ENCODE data around the gene KIF21B.

The KIF21B gene

DNA sequence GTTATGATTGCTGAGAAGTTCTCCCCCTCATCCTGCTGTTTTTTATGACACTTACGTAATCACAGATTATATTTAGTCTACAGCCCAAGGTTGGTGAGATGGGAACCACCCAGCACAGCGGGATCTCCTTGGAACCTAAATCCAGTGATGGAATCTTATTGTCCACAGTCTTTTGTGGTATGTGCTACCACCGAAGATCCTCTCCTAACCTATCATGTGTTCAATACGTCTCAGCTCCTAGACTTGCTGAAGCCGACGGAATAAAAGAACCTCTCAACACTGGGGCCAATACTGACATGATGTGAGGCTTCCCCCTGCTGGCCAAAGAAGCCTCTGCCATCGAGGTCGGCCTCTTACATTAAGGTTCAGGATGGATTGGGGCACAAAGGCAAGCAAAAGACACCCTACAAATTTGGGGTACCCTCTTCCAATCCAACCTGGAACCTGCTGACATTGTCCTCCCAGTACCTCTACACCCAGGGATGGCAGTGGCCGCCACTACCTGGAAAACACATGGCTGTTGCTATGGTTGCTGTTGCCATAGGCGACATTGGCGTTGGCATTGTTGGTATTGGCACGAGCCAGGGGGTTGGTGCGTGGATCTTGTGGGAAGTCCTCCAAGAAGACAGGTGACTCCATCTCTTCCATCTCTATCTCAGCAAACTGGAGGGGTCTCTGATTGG lies 19.4 kb upstream of the KIF21B start:
- H3K27me3 ChIP-seq (ENCODE audit: control insufficient read depth, insufficient read depth, low read length), result no peaks in the 10 kb centered on the region
- H3K9ac ChIP-seq (ENCODE audit: low read length), result no peak overlapping the region
- no peak overlapping the region for H3K27ac ChIP-seq (ENCODE audit: low read length)
- H3K4me3 ChIP-seq (ENCODE audit: low read length), result no peak overlapping the region
- no peaks in the 10 kb centered on the region for H3K36me3 ChIP-seq (ENCODE audit: control insufficient read depth, low read depth, low read length)
- no peaks in the 10 kb centered on the region for H3K4me1 ChIP-seq (ENCODE audit: control insufficient read depth, low read depth, low read length)
- H3K9me3 ChIP-seq (ENCODE audit: control insufficient read depth, low read depth, low read length), result no peaks in the 10 kb centered on the region

DNA sequence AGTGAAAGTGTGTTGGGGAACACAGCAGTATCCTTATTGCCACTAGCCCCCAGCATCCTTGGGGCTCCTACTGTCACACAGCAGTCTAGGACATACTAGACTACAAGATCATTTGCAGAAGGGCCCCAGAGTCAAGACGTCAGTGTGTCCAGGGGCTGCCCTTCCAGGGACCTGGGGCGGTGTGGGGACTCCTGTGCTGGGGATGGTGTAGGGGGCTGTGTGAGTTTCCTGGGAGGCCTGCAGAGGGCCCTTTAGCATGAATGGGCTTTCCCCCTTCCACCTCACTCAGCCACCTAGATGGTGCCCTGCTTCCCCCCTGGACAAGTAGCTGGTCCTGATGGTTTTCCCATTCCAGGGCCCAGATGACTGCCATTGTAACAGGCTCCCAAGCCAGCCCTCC lies 17.5 kb upstream of the KIF21B start:
- Histone ChIP-seq H3K27me3 (ENCODE audit: control insufficient read depth, insufficient read depth, low read length) (no peaks in the 10 kb centered on the region), H3K36me3 (ENCODE audit: control insufficient read depth, low read depth, low read length) (no peaks in the 10 kb centered on the region), H3K4me3 (ENCODE audit: low read length) (no peak overlapping the region), H3K4me1 (ENCODE audit: control insufficient read depth, low read depth, low read length) (no peaks in the 10 kb centered on the region), H3K27ac (ENCODE audit: low read length) (no peak overlapping the region), H3K9me3 (ENCODE audit: control insufficient read depth, low read depth, low read length) (no peaks in the 10 kb centered on the region), H3K9ac (ENCODE audit: low read length) (no peak overlapping the region)

DNA sequence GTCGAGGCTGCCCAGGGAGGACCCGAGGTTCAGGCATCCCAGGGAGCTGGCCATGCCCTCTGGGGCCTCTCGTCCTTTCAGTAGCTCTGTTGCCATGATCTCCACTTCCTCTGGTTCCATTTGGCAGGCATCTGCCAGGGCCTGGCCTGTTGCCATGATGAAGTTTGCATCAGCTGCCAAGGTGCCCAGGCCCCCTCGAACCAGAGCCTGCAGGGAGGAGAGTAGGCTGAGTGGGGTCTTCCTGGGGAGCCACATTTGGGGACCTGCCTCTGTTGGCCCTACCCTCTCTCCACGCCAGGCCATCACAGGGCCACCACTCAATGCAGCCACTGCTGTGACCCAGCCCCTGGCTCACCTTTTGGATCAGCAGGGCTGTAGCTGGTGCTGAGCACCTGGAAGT lies 16.4 kb upstream of the KIF21B start:
- Histone ChIP-seq H3K9ac (ENCODE audit: low read length) (no peak overlapping the region), H3K27me3 (ENCODE audit: control insufficient read depth, insufficient read depth, low read length) (no peaks in the 10 kb centered on the region), H3K4me1 (ENCODE audit: control insufficient read depth, low read depth, low read length) (no peaks in the 10 kb centered on the region), H3K36me3 (ENCODE audit: control insufficient read depth, low read depth, low read length) (no peaks in the 10 kb centered on the region), H3K27ac (ENCODE audit: low read length) (no peak overlapping the region), H3K9me3 (ENCODE audit: control insufficient read depth, low read depth, low read length) (no peaks in the 10 kb centered on the region), H3K4me3 (ENCODE audit: low read length) (no peak overlapping the region)

DNA sequence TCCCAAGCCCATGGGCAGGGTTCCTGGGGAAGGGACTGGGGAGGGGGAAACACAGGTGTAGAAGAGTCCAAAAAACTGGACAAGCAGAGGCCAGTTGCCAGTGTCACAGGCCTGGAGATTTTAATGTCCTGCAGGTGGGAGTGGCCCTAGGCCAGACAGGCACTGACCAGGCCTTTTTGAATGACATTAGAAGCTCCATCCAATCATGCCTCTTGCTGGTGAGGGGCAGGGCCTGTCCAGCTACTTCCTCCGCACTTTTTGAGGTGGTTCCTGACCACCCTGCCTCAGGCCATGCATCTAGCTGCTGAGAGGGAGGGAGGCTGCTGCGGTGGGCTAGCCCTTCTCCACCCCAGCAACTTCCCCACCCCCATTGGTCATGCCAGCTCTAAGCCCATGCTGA lies 15.9 kb upstream of the KIF21B start:
- H3K9me3 ChIP-seq (ENCODE audit: control insufficient read depth, low read depth, low read length), result no peaks in the 10 kb centered on the region

DNA sequence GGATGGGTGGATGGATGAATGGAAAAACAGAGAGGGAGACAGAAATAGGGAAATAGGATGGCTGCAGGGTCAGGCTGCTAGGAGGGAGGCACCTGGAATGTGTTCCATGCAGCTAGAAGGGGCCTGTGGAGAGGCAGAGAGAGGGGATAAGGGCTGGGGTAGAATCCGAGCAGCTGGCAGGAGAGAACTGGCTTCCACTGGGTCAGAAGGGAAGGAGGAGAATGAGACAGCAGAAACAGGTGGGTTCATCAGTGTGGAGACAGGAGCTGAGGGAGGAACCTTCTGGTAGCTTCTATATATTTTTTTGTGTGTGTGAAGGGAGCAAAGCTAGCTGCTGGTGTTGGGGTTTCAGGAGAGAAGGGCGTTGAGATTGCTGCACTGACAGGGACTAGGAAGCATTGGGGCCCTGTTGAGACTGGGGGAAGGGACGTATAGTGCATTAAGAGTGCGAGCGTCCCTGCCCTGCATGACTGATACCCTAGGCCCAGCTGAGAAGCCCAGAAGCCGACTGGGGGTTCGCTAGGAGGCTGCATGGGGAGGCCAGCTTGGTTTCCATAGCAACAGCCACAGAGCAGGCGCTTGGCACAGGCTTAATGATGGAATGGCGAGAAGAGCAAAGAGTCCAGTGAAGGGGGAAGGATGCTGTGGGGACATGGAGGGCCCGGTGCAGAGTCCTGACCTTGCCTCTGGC lies 14.8 kb upstream of the KIF21B start:
- Histone ChIP-seq H3K9me3 (ENCODE audit: control insufficient read depth, low read depth, low read length) (no peaks in the 10 kb centered on the region), H3K4me1 (ENCODE audit: control insufficient read depth, low read depth, low read length) (no peaks in the 10 kb centered on the region), H3K4me3 (ENCODE audit: low read length) (no peak overlapping the region), H3K27ac (ENCODE audit: low read length) (no peak overlapping the region), H3K36me3 (ENCODE audit: control insufficient read depth, low read depth, low read length) (no peaks in the 10 kb centered on the region), H3K9ac (ENCODE audit: low read length) (no peak overlapping the region), H3K27me3 (ENCODE audit: control insufficient read depth, insufficient read depth, low read length) (no peaks in the 10 kb centered on the region)

More for the DNA sequence above, 15.9 kb upstream of the KIF21B start:
- H3K27ac ChIP-seq (ENCODE audit: low read length), result no peak overlapping the region
- no peaks in the 10 kb centered on the region for H3K4me1 ChIP-seq (ENCODE audit: control insufficient read depth, low read depth, low read length)
- no peaks in the 10 kb centered on the region for H3K27me3 ChIP-seq (ENCODE audit: control insufficient read depth, insufficient read depth, low read length)
- no peak overlapping the region for H3K9ac ChIP-seq (ENCODE audit: low read length)
- H3K4me3 ChIP-seq (ENCODE audit: low read length), result no peak overlapping the region
- no peaks in the 10 kb centered on the region for H3K36me3 ChIP-seq (ENCODE audit: control insufficient read depth, low read depth, low read length)

DNA sequence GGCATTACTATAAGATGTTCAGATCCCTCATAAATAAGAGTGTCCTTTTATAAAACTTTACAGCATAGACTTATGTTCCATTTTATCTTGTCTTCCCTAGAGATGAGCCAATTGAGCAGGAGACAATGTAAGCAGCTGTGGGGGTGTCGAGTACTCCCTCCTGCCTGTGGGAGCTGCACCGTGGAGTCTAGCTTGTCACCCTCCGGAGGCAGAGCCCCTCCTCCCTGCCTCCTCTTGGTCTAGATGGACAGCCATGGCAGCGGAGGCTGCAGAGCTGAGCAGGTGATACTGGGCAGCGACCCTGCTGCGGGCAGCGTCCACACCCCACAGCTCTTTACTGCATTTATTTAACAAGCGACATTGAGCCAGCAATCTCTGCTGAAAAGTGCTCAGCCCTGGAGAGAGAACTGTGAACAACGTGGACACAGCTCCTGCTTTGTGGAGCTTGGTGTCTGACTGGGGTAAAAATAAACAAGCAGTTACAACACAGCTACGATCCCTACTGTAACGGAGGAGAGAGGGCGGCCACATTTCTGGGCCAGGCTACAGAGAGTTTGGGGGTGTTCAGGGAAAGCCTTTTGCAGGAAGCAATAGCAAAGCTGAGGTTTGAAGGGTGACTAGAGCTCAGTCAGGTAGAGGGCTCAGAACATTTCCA lies 12.8 kb upstream of the KIF21B start:
- no peaks in the 10 kb centered on the region for H3K4me1 ChIP-seq (ENCODE audit: control insufficient read depth, low read depth, low read length)
- H3K36me3 ChIP-seq (ENCODE audit: control insufficient read depth, low read depth, low read length), result no peaks in the 10 kb centered on the region
- no peaks in the 10 kb centered on the region for H3K9me3 ChIP-seq (ENCODE audit: control insufficient read depth, low read depth, low read length)
- no peaks in the 10 kb centered on the region for H3K27me3 ChIP-seq (ENCODE audit: control insufficient read depth, insufficient read depth, low read length)
- H3K9ac ChIP-seq (ENCODE audit: low read length), result no peak overlapping the region
- no peak overlapping the region for H3K4me3 ChIP-seq (ENCODE audit: low read length)
- H3K27ac ChIP-seq (ENCODE audit: low read length), result no peak overlapping the region

DNA sequence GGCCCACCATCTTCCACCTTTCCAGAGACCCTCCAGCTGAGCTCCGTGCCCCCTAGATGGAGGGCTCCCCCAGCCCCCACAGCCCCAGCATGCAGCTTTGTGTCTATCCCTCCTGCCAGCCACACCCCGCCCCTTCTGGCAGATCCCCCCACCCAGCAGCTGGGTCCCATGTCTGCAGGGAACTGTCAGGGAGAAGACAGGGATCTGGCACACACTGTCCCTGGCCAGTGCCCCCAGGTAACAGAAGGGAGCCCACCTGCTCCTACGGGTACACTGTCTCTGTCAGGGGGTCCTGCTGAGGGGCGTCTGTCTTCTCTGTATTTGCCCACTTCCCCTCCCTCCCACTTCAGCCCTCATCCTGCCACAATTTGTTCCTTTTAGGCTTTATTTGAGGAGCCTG lies 11.2 kb upstream of the KIF21B start:
- H3K36me3 ChIP-seq (ENCODE audit: control insufficient read depth, low read depth, low read length), result no peaks in the 10 kb centered on the region
- no peak overlapping the region for H3K9ac ChIP-seq (ENCODE audit: low read length)
- H3K27ac ChIP-seq (ENCODE audit: low read length), result no peak overlapping the region
- H3K4me3 ChIP-seq (ENCODE audit: low read length), result no peak overlapping the region
- no peaks in the 10 kb centered on the region for H3K27me3 ChIP-seq (ENCODE audit: control insufficient read depth, insufficient read depth, low read length)
- H3K4me1 ChIP-seq (ENCODE audit: control insufficient read depth, low read depth, low read length), result no peaks in the 10 kb centered on the region
- H3K9me3 ChIP-seq (ENCODE audit: control insufficient read depth, low read depth, low read length), result no peaks in the 10 kb centered on the region

DNA sequence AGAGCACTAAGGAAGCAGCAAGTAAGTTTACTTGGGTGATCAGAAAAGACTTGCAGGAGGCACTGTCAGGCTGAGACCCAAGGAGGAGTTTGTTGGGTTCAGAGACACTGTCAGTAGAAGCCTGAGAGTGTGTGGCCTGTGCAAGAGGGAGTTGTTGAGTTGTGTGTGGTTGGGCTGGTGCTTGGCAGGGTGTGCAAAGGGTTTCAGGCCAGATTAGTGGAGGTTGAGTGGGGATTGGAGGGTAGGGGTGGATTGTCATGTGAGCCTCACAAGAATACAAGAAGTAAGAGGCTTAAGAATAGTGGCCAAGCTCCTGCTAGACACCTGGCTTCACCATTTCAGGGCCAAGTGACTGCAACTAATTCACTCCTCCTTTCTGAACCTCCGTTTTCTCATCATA lies 8.9 kb upstream of the KIF21B start:
- Histone ChIP-seq H3K27ac (ENCODE audit: low read length) (no peak overlapping the region), H3K4me1 (ENCODE audit: control insufficient read depth, low read depth, low read length) (no peaks in the 10 kb centered on the region), H3K4me3 (ENCODE audit: low read length) (no peak overlapping the region), H3K36me3 (ENCODE audit: control insufficient read depth, low read depth, low read length) (no peaks in the 10 kb centered on the region), H3K27me3 (ENCODE audit: control insufficient read depth, insufficient read depth, low read length) (no peaks in the 10 kb centered on the region), H3K9me3 (ENCODE audit: control insufficient read depth, low read depth, low read length) (no peaks in the 10 kb centered on the region), H3K9ac (ENCODE audit: low read length) (no peak overlapping the region)

DNA sequence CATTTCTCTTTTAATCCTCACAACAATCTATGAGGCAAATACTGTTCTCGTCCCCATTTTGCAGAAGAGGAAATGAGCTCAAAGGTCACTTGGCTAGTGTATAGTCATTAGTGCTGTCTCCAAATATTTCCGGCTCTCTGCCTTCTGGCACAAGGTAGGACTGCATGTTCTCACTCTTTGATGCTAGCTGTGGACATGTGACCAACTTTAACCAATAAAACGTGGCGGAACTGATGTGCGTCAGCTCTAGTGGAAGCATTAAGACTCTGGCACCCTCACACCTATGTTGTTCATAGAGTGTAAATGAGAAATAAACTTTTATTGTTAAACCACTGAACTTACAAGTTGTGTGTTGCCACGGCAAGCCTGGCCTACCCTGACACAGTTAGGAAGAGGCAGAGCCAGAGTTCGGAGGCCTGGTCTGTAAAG lies 5.0 kb upstream of the KIF21B start:
- Histone ChIP-seq H3K4me1 (ENCODE audit: control insufficient read depth, low read depth, low read length) (peaks cover 12% of the 10 kb centered on the region), H3K27ac (ENCODE audit: low read length) (no peak overlapping the region), H3K27me3 (ENCODE audit: control insufficient read depth, insufficient read depth, low read length) (no peaks in the 10 kb centered on the region), H3K9ac (ENCODE audit: low read length) (no peak overlapping the region), H3K36me3 (ENCODE audit: control insufficient read depth, low read depth, low read length) (no peaks in the 10 kb centered on the region), H3K4me3 (ENCODE audit: low read length) (no peak overlapping the region), H3K9me3 (ENCODE audit: control insufficient read depth, low read depth, low read length) (no peaks in the 10 kb centered on the region)

DNA sequence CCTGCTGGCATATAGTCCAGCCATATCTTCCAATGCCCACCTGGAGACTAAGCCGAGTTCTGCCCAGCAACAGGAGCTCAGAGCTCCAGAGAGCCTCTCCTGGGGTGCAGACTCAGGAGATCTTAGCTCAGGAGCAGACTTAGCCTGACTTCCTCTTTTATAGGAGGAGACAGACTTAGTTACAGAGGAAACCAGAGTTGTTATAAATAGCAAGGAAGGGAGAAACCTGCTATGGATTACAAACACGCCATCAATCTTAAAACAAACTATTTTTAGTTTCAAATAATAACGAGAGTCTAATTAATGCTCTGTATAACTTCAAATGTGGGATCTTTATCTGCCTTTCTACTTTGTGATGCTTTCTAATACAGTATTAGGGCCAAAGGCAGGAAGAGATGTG lies 3.3 kb upstream of the KIF21B start:
- no peak overlapping the region for H3K4me3 ChIP-seq (ENCODE audit: low read length)

DNA sequence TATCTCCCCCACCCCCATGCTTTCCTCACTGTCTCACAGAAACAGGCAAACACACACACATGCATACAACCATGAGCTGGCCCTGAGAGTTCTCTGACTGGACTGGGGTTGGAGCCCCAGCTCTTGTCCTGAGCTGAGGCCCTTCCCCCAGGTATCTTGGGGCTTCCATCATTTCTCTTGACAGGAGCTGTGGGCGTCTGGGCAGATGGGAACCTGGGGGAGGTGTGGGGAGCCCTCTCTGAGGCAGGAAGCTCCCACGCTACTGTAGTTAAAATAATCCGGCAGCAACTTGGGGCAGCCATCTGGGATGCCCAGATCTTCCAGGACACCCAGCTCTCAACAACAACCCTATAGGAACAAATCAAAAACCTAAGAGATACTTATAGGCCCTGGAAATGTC lies 2.7 kb upstream of the KIF21B start:
- H3K9ac ChIP-seq (ENCODE audit: low read length), result no peak overlapping the region

More for the DNA sequence above, 3.3 kb upstream of the KIF21B start:
- Histone ChIP-seq H3K27me3 (ENCODE audit: control insufficient read depth, insufficient read depth, low read length) (peaks cover 8% of the 10 kb centered on the region), H3K9me3 (ENCODE audit: control insufficient read depth, low read depth, low read length) (no peaks in the 10 kb centered on the region), H3K4me1 (ENCODE audit: control insufficient read depth, low read depth, low read length) (peaks cover 20% of the 10 kb centered on the region), H3K36me3 (ENCODE audit: control insufficient read depth, low read depth, low read length) (no peaks in the 10 kb centered on the region), H3K9ac (ENCODE audit: low read length) (no peak overlapping the region), H3K27ac (ENCODE audit: low read length) (no peak overlapping the region)

More for the DNA sequence above, 2.7 kb upstream of the KIF21B start:
- peaks cover 8% of the 10 kb centered on the region for H3K27me3 ChIP-seq (ENCODE audit: control insufficient read depth, insufficient read depth, low read length)
- no peak overlapping the region for H3K27ac ChIP-seq (ENCODE audit: low read length)
- peaks cover 26% of the 10 kb centered on the region for H3K4me1 ChIP-seq (ENCODE audit: control insufficient read depth, low read depth, low read length)
- H3K9me3 ChIP-seq (ENCODE audit: control insufficient read depth, low read depth, low read length), result no peaks in the 10 kb centered on the region
- no peak overlapping the region for H3K4me3 ChIP-seq (ENCODE audit: low read length)
- H3K36me3 ChIP-seq (ENCODE audit: control insufficient read depth, low read depth, low read length), result no peaks in the 10 kb centered on the region
